Hepatocyte (in vitro differentiated cells): Measurements from ENCODE around the gene RNF166. TPM values are rescaled to one million over a fixed set of nuclear protein-coding genes. Genes with fewer than 3 reads are reported as not detected.

Source experiments
- DNase-seq: peaks from one replicate; pipeline ENCODE4 v3.0.0-alpha.2; 2016; ENCODE audit warnings: low spot score
- H2AFZ ChIP-seq: fragments of 200-600 bp; sonication (generic); 2 replicates; pipeline ENCODE4 v1.6.0; 2016; ENCODE audit warnings: antibody characterized with exemption, mild to moderate bottlenecking
- H3K27ac ChIP-seq: fragments of 200-600 bp; sonication (generic); 2 replicates; pipeline ENCODE4 v1.5.1; 2016; ENCODE audit warnings: mild to moderate bottlenecking
- H3K27me3 ChIP-seq: fragments of 200-600 bp; sonication (generic); 2 replicates; pipeline ENCODE4 v1.6.1; 2016
- H3K36me3 ChIP-seq: fragments of 200-600 bp; sonication (generic); replicated peaks from 2 replicates; pipeline ENCODE4 v1.5.1; 2016; ENCODE audit warnings: low read depth; ENCODE audit not compliant: insufficient read depth
- H3K4me1 ChIP-seq: fragments of 200-600 bp; sonication (generic); 2 replicates; pipeline ENCODE4 v1.5.1; 2016; ENCODE audit warnings: mild to moderate bottlenecking, moderate library complexity; ENCODE audit not compliant: insufficient read depth
- H3K4me2 ChIP-seq: fragments of 200-600 bp; sonication (generic); 2 replicates; pipeline ENCODE4 v1.6.0; 2016
- H3K4me3 ChIP-seq: fragments of 200-600 bp; sonication (generic); 2 replicates; pipeline ENCODE4 v1.5.1; 2016; ENCODE audit warnings: mild to moderate bottlenecking
- H3K79me2 ChIP-seq: fragments of 200-600 bp; sonication (generic); 2 replicates; pipeline ENCODE4 v1.6.0; 2017; ENCODE audit warnings: mild to moderate bottlenecking
- H3K9me2 ChIP-seq: fragments of 200-600 bp; sonication (generic); replicated peaks from 2 replicates; pipeline ENCODE4 v1.6.0; 2017; ENCODE audit warnings: mild to moderate bottlenecking; ENCODE audit not compliant: insufficient read depth
- H3K9me3 ChIP-seq: fragments of 200-600 bp; sonication (generic); 2 replicates; pipeline ENCODE4 v1.5.1; 2016; ENCODE audit warnings: low read depth, mild to moderate bottlenecking
- H4K20me1 ChIP-seq: fragments of 200-600 bp; sonication (generic); 2 replicates; pipeline ENCODE4 v1.6.0; 2016; ENCODE audit warnings: mild to moderate bottlenecking; ENCODE audit not compliant: insufficient read depth, poor library complexity, severe bottlenecking
- EZH2 ChIP-seq: fragments of 200-600 bp; sonication (generic); IDR thresholded peaks from 2 replicates; pipeline ENCODE4 v1.6.1; 2016; ENCODE audit warnings: antibody characterized with exemption, mild to moderate bottlenecking, borderline replicate concordance
- EZH2phosphoT487 ChIP-seq: fragments of 200-600 bp; sonication (generic); IDR thresholded peaks from one replicate; pipeline ENCODE4 v1.6.1; 2018; ENCODE audit warnings: antibody characterized with exemption, mild to moderate bottlenecking, low read depth, moderate library complexity; ENCODE audit not compliant: unreplicated experiment, severe bottlenecking
- WGBS: methylation state at CpG from one replicate; pipeline ENCODE4 v1.1.6; 2016; ENCODE audit warnings: low lambda C conversion rate; ENCODE audit errors: missing lambda C conversion rate; 5-methylcytosine and 5-hydroxymethylcytosine counted together
- polyA plus RNA-seq: library from polyadenylated mRNA; unstranded; fragments of >200 nt; fragmentation: Nextera tagmentation; extraction: Ambion mirVana; gene quantifications from 2 replicates; pipeline ENCODE4 v1.2.1, GENCODE V29; 2016
- total RNA-seq: library from RNA; depleted of rRNA; stranded (reverse); fragments of >200 nt; gene quantifications from 2 replicates; pipeline ENCODE4 v1.2.3, GENCODE V29; 2014
- TF ChIP-seq, protein P1 (sequence below): fragments of 200-600 bp; sonication (generic); IDR thresholded peaks from 2 replicates; pipeline ENCODE4 v1.5.1; 2016; ENCODE audit warnings: antibody characterized with exemption, mild to moderate bottlenecking; ENCODE audit not compliant: poor library complexity

The RNF166 gene
- total and polyA plus RNA-seq, 2 experiments from 2014 or later: 10.1 to 16.8 TPM

DNA sequence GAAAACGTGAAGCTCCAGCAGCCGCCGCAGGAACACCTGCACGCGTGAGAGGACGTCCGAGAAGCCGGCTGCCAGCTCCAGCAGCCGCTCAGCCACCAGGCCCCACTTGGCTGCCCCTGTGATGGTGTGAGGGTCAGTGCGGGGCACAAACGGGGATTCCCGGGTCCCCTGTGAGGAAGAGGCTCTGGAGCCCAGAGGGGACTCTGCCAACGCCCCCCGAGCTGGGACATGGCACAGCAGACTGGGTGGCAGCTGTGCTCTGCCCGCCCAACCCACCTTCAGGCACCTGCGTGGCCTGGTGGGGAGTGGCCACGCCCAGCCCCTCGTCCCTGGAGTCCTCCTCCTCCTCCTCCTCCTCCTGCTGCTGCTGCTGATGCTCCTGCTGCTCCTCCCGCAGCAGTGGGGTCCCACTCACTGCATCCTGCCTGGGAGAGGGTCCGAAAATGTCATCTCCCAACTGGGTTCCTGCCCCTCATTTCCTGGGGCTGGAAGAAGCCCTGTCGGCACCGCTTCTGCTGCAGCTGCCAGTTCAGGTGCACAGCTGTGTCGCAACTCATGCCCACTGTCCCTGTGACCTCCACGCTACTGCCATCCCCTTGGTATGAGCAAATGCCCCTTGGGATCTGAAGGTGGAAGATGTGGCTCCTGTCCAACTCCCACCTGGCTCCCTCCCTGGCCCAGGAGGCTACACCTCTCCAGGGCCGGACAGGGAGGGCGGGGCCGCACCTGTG, 27.6 kb upstream of the RNF166 start:
- H3K4me1 ChIP-seq: no peaks in the 10 kb centered on the region
- no peak for TF ChIP-seq EZH2phosphoT487
- no peak for TF ChIP-seq EZH2
- TF ChIP-seq, protein P1, sequence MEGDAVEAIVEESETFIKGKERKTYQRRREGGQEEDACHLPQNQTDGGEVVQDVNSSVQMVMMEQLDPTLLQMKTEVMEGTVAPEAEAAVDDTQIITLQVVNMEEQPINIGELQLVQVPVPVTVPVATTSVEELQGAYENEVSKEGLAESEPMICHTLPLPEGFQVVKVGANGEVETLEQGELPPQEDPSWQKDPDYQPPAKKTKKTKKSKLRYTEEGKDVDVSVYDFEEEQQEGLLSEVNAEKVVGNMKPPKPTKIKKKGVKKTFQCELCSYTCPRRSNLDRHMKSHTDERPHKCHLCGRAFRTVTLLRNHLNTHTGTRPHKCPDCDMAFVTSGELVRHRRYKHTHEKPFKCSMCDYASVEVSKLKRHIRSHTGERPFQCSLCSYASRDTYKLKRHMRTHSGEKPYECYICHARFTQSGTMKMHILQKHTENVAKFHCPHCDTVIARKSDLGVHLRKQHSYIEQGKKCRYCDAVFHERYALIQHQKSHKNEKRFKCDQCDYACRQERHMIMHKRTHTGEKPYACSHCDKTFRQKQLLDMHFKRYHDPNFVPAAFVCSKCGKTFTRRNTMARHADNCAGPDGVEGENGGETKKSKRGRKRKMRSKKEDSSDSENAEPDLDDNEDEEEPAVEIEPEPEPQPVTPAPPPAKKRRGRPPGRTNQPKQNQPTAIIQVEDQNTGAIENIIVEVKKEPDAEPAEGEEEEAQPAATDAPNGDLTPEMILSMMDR: no peak
- 95% methylated on average over 26 of the region's 27 CpGs for WGBS
- no peak overlapping the region for H3K4me3 ChIP-seq
- H3K36me3 ChIP-seq: no peaks in the 10 kb centered on the region
- H3K4me2 ChIP-seq: no peak overlapping the region
- no peaks in the 10 kb centered on the region for H3K9me3 ChIP-seq
- no peak for DNase-seq
- no peak overlapping the region for H3K27ac ChIP-seq
- no peaks in the 10 kb centered on the region for H4K20me1 ChIP-seq
- no peaks in the 10 kb centered on the region for H3K79me2 ChIP-seq
- no peaks in the 10 kb centered on the region for H3K9me2 ChIP-seq
- no peak overlapping the region for H2AFZ ChIP-seq
- no peaks in the 10 kb centered on the region for H3K27me3 ChIP-seq

DNA sequence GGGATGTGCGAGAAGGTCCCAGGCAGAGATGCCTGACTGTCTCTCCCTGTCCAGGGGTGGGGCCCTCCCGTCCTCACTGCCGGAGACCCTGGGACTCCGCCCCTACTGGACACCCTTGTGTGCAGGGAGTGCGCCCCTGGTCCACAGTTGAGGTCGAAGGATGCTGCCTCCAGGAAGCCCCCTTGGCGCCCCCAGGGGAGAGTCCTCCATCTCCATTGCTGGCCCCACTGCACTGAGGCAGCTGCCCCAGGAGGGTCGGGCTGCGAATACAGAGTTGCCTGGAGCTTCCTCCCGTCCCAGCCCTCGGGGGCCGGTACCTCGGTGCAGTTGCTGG, 26.7 kb upstream of the RNF166 start:
- H3K9me2 ChIP-seq: no peaks in the 10 kb centered on the region
- no peaks in the 10 kb centered on the region for H3K9me3 ChIP-seq
- no peaks in the 10 kb centered on the region for H3K79me2 ChIP-seq
- no peak overlapping the region for H2AFZ ChIP-seq
- no peaks in the 10 kb centered on the region for H3K4me1 ChIP-seq
- TF ChIP-seq EZH2phosphoT487 (no peak), EZH2 (no peak)
- TF ChIP-seq, protein P1: no peak
- no peak overlapping the region for H3K4me3 ChIP-seq
- H3K27me3 ChIP-seq: no peaks in the 10 kb centered on the region
- no peaks in the 10 kb centered on the region for H3K36me3 ChIP-seq
- no peak for DNase-seq
- no peaks in the 10 kb centered on the region for H4K20me1 ChIP-seq
- no peak overlapping the region for H3K4me2 ChIP-seq
- WGBS: 88% methylated on average over 13 of the region's 13 CpGs
- H3K27ac ChIP-seq: no peak overlapping the region

DNA sequence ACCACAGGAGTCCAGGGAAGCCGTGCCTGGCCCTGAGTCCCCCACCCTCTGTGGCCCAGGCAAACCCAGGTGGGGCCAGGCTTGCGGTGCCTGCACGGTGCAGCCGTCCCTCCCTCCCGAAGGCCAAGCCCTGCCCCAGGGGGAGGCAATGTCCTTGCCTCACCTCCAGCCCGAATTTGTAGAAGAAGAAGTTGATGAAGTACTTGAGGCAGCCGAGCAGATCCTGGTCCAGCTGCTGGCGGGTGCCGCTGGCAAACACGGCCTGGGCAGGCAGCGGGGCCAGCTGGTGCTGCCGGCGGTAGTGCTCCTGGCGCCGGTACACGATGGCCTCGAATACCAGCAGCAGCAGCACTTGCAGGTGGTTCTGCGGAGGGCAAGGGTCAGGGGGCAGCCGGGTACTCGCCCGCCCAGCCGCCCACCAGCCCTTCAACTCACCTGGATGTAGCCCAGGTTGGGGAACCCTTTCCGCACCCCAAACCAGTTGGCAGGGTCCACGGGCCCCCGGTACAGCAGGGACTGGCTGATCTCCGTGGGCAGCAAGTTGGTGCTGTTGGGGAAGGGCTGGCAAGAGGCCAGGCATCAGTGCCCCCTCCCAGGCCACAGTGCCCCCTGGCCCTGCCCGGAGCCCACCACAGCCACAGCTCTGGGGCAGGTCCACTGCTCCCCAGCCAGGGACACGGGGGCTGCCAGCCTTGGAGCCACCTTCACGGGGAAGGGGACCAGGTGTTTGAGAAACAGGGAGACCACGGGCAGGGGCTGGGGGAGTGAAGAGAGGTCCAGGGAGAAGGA, 26.2 kb upstream of the RNF166 start:
- no peak overlapping the region for H2AFZ ChIP-seq
- no peaks in the 10 kb centered on the region for H3K9me3 ChIP-seq
- H3K36me3 ChIP-seq: no peaks in the 10 kb centered on the region
- no peak for DNase-seq
- H3K4me2 ChIP-seq: no peak overlapping the region
- H3K27me3 ChIP-seq: no peaks in the 10 kb centered on the region
- 89% methylated on average over 29 of the region's 30 CpGs for WGBS
- no peak overlapping the region for H3K27ac ChIP-seq
- TF ChIP-seq EZH2: no peak
- TF ChIP-seq EZH2phosphoT487: no peak
- TF ChIP-seq, protein P1: no peak
- H3K4me3 ChIP-seq: no peak overlapping the region
- no peaks in the 10 kb centered on the region for H3K4me1 ChIP-seq
- H3K79me2 ChIP-seq: no peaks in the 10 kb centered on the region
- no peaks in the 10 kb centered on the region for H4K20me1 ChIP-seq
- no peaks in the 10 kb centered on the region for H3K9me2 ChIP-seq
